ENCODE results near the gene CAMK2D.
A peak's percentile ranks its signal among the peaks of the same experiment; 100 is the strongest.

The CAMK2D gene

GRCh38 chr4:113607998-113608397, 153.5 kb downstream of the CAMK2D start:
- no peaks in the 10 kb centered on the region for H3K27me3 Mint-ChIP-seq
- H3K4me3 Mint-ChIP-seq, result peak overlapping the region in 1 of 2 donors; percentile 50
- ATAC-seq (peak; percentile 97), DNase-seq (no peak)
- H3K4me1 Mint-ChIP-seq, result peaks cover 47% of the 10 kb centered on the region
- H3K27ac Mint-ChIP-seq, result peak overlapping the region; percentile 43 to 91
- peaks cover 10 to 20% of the 10 kb centered on the region in 2 donors for H3K9me3 Mint-ChIP-seq

GRCh38 chr4:113607147-113607720, 154.3 kb downstream of the CAMK2D start:
- ATAC-seq (no peak), DNase-seq (no peak)
- Mint-ChIP-seq H3K4me1 (peaks cover 47% of the 10 kb centered on the region), H3K4me3 (peak overlapping the region in 1 of 2 donors; percentile 50), H3K27ac (peak overlapping the region; percentile 43 to 91), H3K27me3 (no peaks in the 10 kb centered on the region), H3K9me3 (peaks cover 10 to 20% of the 10 kb centered on the region in 2 donors)

- Mint-ChIP-seq H3K4me3 (no peak overlapping the region), H3K4me1 (peaks cover 43% of the 10 kb centered on the region), H3K9me3 (peaks cover 10 to 20% of the 10 kb centered on the region in 2 donors), H3K27ac (no peak overlapping the region), H3K27me3 (no peaks in the 10 kb centered on the region)
- no peak for ATAC-seq
- DNase-seq, result no peak
Observed at GRCh38 chr4:113604955-113605354, 156.6 kb downstream of the CAMK2D start.

- H3K4me1 Mint-ChIP-seq, result peaks cover 45% of the 10 kb centered on the region
Observed at GRCh38 chr4:113603911-113604310, 157.6 kb downstream of the CAMK2D start.

GRCh38 chr4:113602646-113603228, 158.8 kb downstream of the CAMK2D start:
- Mint-ChIP-seq H3K27me3 (no peaks in the 10 kb centered on the region), H3K9me3 (peaks cover 10 to 19% of the 10 kb centered on the region in 2 donors), H3K4me3 (no peak overlapping the region), H3K4me1 (peaks cover 34% of the 10 kb centered on the region), H3K27ac (no peak overlapping the region)
- no peak for ATAC-seq
- DNase-seq, result no peak

More at GRCh38 chr4:113603911-113604310, 157.6 kb downstream of the CAMK2D start:
- Mint-ChIP-seq H3K27ac (no peak overlapping the region), H3K4me3 (no peak overlapping the region), H3K9me3 (peaks cover 10 to 20% of the 10 kb centered on the region in 2 donors), H3K27me3 (no peaks in the 10 kb centered on the region)
- no peak for DNase-seq
- no peak for ATAC-seq

- ATAC-seq, result no peak
- peaks cover 23% of the 10 kb centered on the region for H3K4me1 Mint-ChIP-seq
- H3K27ac Mint-ChIP-seq, result no peak overlapping the region
- peaks cover 8% of the 10 kb centered on the region in 2 donors for H3K9me3 Mint-ChIP-seq
- no peak for DNase-seq
- H3K4me3 Mint-ChIP-seq, result no peak overlapping the region
- H3K27me3 Mint-ChIP-seq, result no peaks in the 10 kb centered on the region
Observed at GRCh38 chr4:113601636-113602035, 159.9 kb downstream of the CAMK2D start.

- Mint-ChIP-seq H3K27ac (no peak overlapping the region), H3K4me1 (peaks cover 41% of the 10 kb centered on the region), H3K4me3 (no peak overlapping the region), H3K27me3 (no peaks in the 10 kb centered on the region), H3K9me3 (peaks cover 0 to 10% of the 10 kb centered on the region in 2 donors)
- ATAC-seq (no peak), DNase-seq (no peak)
Observed at GRCh38 chr4:113596396-113596795, 165.1 kb downstream of the CAMK2D start.

- Mint-ChIP-seq H3K4me1 (peaks cover 38% of the 10 kb centered on the region), H3K4me3 (no peak overlapping the region), H3K9me3 (peaks cover 0 to 10% of the 10 kb centered on the region in 2 donors), H3K27ac (peak overlapping the region in 1 of 2 donors; percentile 36), H3K27me3 (no peaks in the 10 kb centered on the region)
- no peak for DNase-seq
- no peak for ATAC-seq
Observed at GRCh38 chr4:113594231-113594556, 167.3 kb downstream of the CAMK2D start.

GRCh38 chr4:113593400-113594230, 167.9 kb downstream of the CAMK2D start:
- DNase-seq, result no peak
- no peak for ATAC-seq
- Mint-ChIP-seq H3K9me3 (peaks cover 0 to 15% of the 10 kb centered on the region in 2 donors), H3K4me1 (peaks cover 43% of the 10 kb centered on the region), H3K27me3 (no peaks in the 10 kb centered on the region), H3K4me3 (no peak overlapping the region), H3K27ac (peak overlapping the region in 1 of 2 donors; percentile 36)

GRCh38 chr4:113591982-113592381, 169.6 kb downstream of the CAMK2D start:
- H3K27ac Mint-ChIP-seq, result no peak overlapping the region
- no peak for ATAC-seq
- no peak for DNase-seq
- H3K4me1 Mint-ChIP-seq, result peaks cover 46% of the 10 kb centered on the region
- no peaks in the 10 kb centered on the region for H3K27me3 Mint-ChIP-seq
- no peak overlapping the region for H3K4me3 Mint-ChIP-seq
- peaks cover 0 to 16% of the 10 kb centered on the region in 2 donors for H3K9me3 Mint-ChIP-seq

GRCh38 chr4:113588895-113589668, 172.5 kb downstream of the CAMK2D start:
- H3K4me3 Mint-ChIP-seq, result no peak overlapping the region
- ATAC-seq (peak; percentile 48), DNase-seq (no peak)
- peaks cover 31% of the 10 kb centered on the region for H3K4me1 Mint-ChIP-seq
- H3K27ac Mint-ChIP-seq, result peak overlapping the region; percentile 0 to 20
- no peaks in the 10 kb centered on the region for H3K27me3 Mint-ChIP-seq
- H3K9me3 Mint-ChIP-seq, result peaks cover 0 to 10% of the 10 kb centered on the region in 2 donors

- H3K9me3 Mint-ChIP-seq, result peaks cover 0 to 6% of the 10 kb centered on the region in 2 donors
Observed at GRCh38 chr4:113587640-113588275, 173.8 kb downstream of the CAMK2D start.

GRCh38 chr4:113587156-113587555, 174.4 kb downstream of the CAMK2D start:
- no peak for ATAC-seq
- H3K4me3 Mint-ChIP-seq, result no peak overlapping the region
- H3K27ac Mint-ChIP-seq, result no peak overlapping the region
- H3K27me3 Mint-ChIP-seq, result no peaks in the 10 kb centered on the region
- DNase-seq, result no peak
- H3K9me3 Mint-ChIP-seq, result peaks cover 0 to 6% of the 10 kb centered on the region in 2 donors
- peaks cover 25% of the 10 kb centered on the region for H3K4me1 Mint-ChIP-seq

More at GRCh38 chr4:113587640-113588275, 173.8 kb downstream of the CAMK2D start:
- Mint-ChIP-seq H3K27me3 (no peaks in the 10 kb centered on the region), H3K4me1 (peaks cover 26% of the 10 kb centered on the region), H3K4me3 (no peak overlapping the region), H3K27ac (no peak overlapping the region)
- ATAC-seq (no peak), DNase-seq (no peak)

- H3K4me1 Mint-ChIP-seq, result peaks cover 21% of the 10 kb centered on the region
- no peak for DNase-seq
- peaks cover 0 to 6% of the 10 kb centered on the region in 2 donors for H3K9me3 Mint-ChIP-seq
- H3K27ac Mint-ChIP-seq, result no peak overlapping the region
- no peak overlapping the region for H3K4me3 Mint-ChIP-seq
- no peak for ATAC-seq
- H3K27me3 Mint-ChIP-seq, result no peaks in the 10 kb centered on the region
Observed at GRCh38 chr4:113586072-113586471, 175.5 kb downstream of the CAMK2D start.
